PC-9 (cell line): ENCODE data around the gene HMX2. TPM values are rescaled to one million over a fixed set of nuclear protein-coding genes. Genes with fewer than 3 reads are reported as not detected.

ENCODE experiments used
- BruUV-seq: library from RNA; stranded (reverse); fragments of 400-500 nt; replicated peaks from 2 replicates; lab custom pipeline; 2021; lab: Mats Ljungman, UMichigan
- CTCF ChIA-PET: fragments of 300-600 bp; sonication (Branson Sonifier 250); formaldehyde crosslinking; loops from one replicate; lab custom pipeline; 2022; ENCODE audit warnings: antibody characterized with exemption; lab: Charles Lee
- POLR2A ChIA-PET: fragments of 300-600 bp; sonication (Branson Sonifier 250); formaldehyde crosslinking; loops from one replicate; lab custom pipeline; 2022; ENCODE audit warnings: antibody characterized with exemption; ENCODE audit not compliant: unreplicated experiment; lab: Charles Lee
- DNase-seq, 2 experiments: peaks; one replicate each; pipeline versions ENCODE4 v3.0.0 to v3.0.0-alpha.2; 2015 to 2022; ENCODE audit warnings: mixed read lengths in 1 of 2
- H2AFZ ChIP-seq: fragments of 200-600 bp; sonication (generic); 2 replicates; pipeline ENCODE4 v1.8.1; 2017; ENCODE audit warnings: antibody characterized with exemption
- H3F3A ChIP-seq: fragments of 200-600 bp; sonication (generic); 2 replicates; pipeline ENCODE4 v1.8.1; 2017; ENCODE audit warnings: antibody characterized with exemption, mild to moderate bottlenecking, low read depth; ENCODE audit not compliant: insufficient read depth
- H3K27ac ChIP-seq: fragments of 200-600 bp; sonication (generic); 2 replicates; pipeline ENCODE4 v1.6.1; 2016; ENCODE audit warnings: mixed run types
- H3K27me3 ChIP-seq: fragments of 200-600 bp; sonication (generic); 2 replicates; pipeline ENCODE4 v1.6.1; 2016; ENCODE audit warnings: low read depth, mixed run types; ENCODE audit not compliant: insufficient read depth
- H3K36me3 ChIP-seq: fragments of 200-600 bp; sonication (generic); 2 replicates; pipeline ENCODE4 v1.6.1; 2016; ENCODE audit warnings: low read depth, mixed run types
- H3K4me1 ChIP-seq: fragments of 200-600 bp; sonication (generic); replicated peaks from 2 replicates; pipeline ENCODE4 v1.6.1; 2016; ENCODE audit warnings: mixed run types; ENCODE audit not compliant: insufficient read depth
- H3K4me2 ChIP-seq: fragments of 200-600 bp; sonication (generic); 2 replicates; pipeline ENCODE4 v1.6.1; 2017; ENCODE audit warnings: mixed run types
- H3K4me3 ChIP-seq: fragments of 200-600 bp; sonication (generic); 2 replicates; pipeline ENCODE4 v1.6.1; 2016; ENCODE audit warnings: mixed run types
- H3K79me2 ChIP-seq: fragments of 200-600 bp; sonication (generic); 2 replicates; pipeline ENCODE4 v1.6.1; 2017; ENCODE audit warnings: low read depth, mixed run types
- H3K9me2 ChIP-seq: fragments of 200-600 bp; sonication (generic); 2 replicates; pipeline ENCODE4 v1.8.1; 2017; ENCODE audit warnings: mild to moderate bottlenecking; ENCODE audit not compliant: insufficient read depth
- H3K9me3 ChIP-seq: fragments of 200-600 bp; sonication (generic); 2 replicates; pipeline ENCODE4 v1.8.1; 2016; ENCODE audit warnings: low read depth; ENCODE audit not compliant: insufficient read depth
- H4K20me1 ChIP-seq: fragments of 200-600 bp; sonication (generic); 2 replicates; pipeline ENCODE4 v1.8.1; 2017; ENCODE audit not compliant: insufficient read depth
- EZH2 ChIP-seq: fragments of 200-600 bp; sonication (generic); IDR thresholded peaks from 2 replicates; pipeline ENCODE4 v1.8.0; 2017; ENCODE audit warnings: antibody characterized with exemption, low read depth
- intact Hi-C: fragments of 100-400 bp; cut with micrococcal nuclease; formaldehyde crosslinking; loops from one replicate; pipeline ENCODE4 v1.10.0; 2022; ENCODE audit not compliant: unreplicated experiment
- total RNA-seq: library from RNA; stranded (reverse); gene quantifications from 2 replicates; pipeline ENCODE4 v1.2.3, GENCODE V29; 2021
- TF ChIP-seq, protein P1 (sequence below): fragments of 200-600 bp; sonication (generic); conservative IDR thresholded peaks from 2 replicates; pipeline ENCODE4 v1.6.1; 2017; ENCODE audit warnings: mixed run types, antibody characterized with exemption, mild to moderate bottlenecking, moderate library complexity

The HMX2 gene
- total RNA-seq, 1 experiment from 2014 or later, result not detected

DNA sequence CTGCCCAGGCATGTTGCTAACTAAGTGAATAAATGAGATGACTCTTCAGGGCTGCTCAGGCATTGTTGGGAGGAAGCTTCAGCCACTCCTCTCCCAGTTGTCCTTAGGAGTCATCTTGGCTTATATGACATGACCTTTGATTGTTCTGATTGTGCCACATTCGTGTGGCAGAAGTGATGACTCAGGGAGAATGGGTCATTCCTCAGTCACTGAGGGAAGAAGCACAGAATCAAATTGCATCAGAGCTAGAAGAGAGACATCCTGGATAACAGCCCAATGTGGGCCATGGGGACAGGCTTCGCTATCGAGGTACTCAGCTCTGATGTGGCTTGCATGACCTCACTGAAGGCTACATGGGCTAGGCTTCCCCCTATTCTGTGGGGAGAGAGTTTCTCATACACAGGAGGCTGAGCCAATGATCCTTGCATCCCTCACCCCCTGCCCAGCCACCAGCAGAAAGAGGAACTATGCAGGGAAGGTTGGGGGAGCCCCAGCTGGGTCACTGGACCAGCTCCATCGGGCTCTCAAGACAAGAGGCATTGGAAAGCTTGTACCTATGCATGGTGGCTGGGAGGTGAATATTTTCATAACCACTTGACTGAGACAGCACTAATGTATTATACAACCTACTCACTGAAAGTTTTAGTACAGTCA is 18.2 kb upstream of the HMX2 start:
- Histone ChIP-seq H3K4me1 (peaks cover 14% of the 10 kb centered on the region), H3K36me3 (no peaks in the 10 kb centered on the region), H3K4me2 (peak overlapping the region; percentile 34; the same call in 1 of the 2 replicates), H3K79me2 (no peaks in the 10 kb centered on the region), H2AFZ (no peak overlapping the region), H3F3A (no peaks in the 10 kb centered on the region), H3K27ac (no peak overlapping the region), H3K9me3 (no peaks in the 10 kb centered on the region), H3K27me3 (no peaks in the 10 kb centered on the region), H4K20me1 (no peaks in the 10 kb centered on the region), H3K4me3 (no peak overlapping the region), H3K9me2 (no peaks in the 10 kb centered on the region)
- TF ChIP-seq EZH2, result no peak
- TF ChIP-seq, protein P1, sequence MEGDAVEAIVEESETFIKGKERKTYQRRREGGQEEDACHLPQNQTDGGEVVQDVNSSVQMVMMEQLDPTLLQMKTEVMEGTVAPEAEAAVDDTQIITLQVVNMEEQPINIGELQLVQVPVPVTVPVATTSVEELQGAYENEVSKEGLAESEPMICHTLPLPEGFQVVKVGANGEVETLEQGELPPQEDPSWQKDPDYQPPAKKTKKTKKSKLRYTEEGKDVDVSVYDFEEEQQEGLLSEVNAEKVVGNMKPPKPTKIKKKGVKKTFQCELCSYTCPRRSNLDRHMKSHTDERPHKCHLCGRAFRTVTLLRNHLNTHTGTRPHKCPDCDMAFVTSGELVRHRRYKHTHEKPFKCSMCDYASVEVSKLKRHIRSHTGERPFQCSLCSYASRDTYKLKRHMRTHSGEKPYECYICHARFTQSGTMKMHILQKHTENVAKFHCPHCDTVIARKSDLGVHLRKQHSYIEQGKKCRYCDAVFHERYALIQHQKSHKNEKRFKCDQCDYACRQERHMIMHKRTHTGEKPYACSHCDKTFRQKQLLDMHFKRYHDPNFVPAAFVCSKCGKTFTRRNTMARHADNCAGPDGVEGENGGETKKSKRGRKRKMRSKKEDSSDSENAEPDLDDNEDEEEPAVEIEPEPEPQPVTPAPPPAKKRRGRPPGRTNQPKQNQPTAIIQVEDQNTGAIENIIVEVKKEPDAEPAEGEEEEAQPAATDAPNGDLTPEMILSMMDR, result no peak
- ChIA-PET CTCF (no interaction called here), POLR2A (no interaction called here)
- intact Hi-C loops, result loop anchor here (5.0 kb wide), 1 partner anchor 87 kb away; no protein-coding TSS in a partner anchor
- DNase-seq, result peak in 1 of 2 experiments; percentile 66
- no TSS peak for BruUV-seq

DNA sequence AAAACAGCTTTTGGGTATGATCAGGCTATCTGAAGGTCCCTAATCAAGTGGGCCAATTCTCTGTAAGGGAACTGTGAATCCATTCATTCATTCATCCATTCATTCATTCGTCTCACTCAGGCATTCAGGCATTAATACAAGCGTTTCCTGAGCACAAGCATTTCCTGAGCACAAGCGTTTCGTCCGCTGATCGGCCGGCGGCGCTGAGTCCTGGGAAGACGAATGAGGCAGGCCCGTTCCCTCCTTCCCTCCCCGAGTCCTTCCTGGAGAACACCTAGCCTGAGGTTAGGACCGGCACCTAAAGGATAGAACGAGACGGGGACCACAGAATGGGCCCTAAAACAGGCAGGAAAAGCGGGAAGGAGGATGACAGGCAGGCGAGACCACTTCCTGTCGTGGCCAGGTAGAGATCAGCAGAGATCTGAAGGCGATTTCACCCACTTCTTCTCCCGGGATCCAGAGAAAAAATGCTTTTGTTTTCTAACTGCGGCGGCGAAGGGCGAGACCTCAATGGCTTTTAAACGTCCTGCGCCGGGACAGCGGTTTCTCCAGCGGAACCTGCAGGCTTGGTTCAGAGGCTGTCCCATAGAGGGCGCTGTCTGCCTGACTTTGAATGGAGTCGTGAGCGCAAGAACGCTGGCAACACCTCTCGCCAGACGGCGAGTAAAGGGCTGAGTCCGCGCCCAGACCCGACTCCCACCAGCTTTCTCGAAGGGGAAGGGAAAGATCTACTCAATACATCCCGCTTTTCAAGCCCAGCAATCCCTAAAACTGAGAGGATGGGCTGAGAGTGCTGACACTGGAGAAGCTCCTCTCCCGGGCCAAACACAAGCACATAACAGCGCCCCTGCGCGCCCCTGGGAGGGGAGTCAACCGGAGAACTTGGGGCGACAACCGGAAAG is 15.1 kb upstream of the HMX2 start:
- H3K79me2 ChIP-seq, result no peaks in the 10 kb centered on the region
- H4K20me1 ChIP-seq, result no peaks in the 10 kb centered on the region
- no peak overlapping the region for H2AFZ ChIP-seq
- no peaks in the 10 kb centered on the region for H3F3A ChIP-seq
- peaks cover 14% of the 10 kb centered on the region for H3K4me1 ChIP-seq
- H3K36me3 ChIP-seq, result no peaks in the 10 kb centered on the region
- H3K27ac ChIP-seq, result no peak overlapping the region
- no peak overlapping the region for H3K4me3 ChIP-seq
- intact Hi-C loops, result loop anchor here (2.0 to 5.0 kb wide), 3 partner anchors 91 to 426 kb away; no protein-coding TSS in a partner anchor
- no peak overlapping the region; the same call in 1 of the 2 replicates for H3K4me2 ChIP-seq
- TF ChIP-seq, protein P1, result peak; percentile 60
- no peak for TF ChIP-seq EZH2
- CTCF ChIA-PET, result interaction anchor here (0.6 kb wide), 1 partner anchor 1998 kb away, joined by 3 read pairs; no protein-coding TSS in a partner anchor
- no TSS peak for BruUV-seq
- H3K9me2 ChIP-seq, result no peaks in the 10 kb centered on the region
- POLR2A ChIA-PET, result no interaction called here
- no peaks in the 10 kb centered on the region for H3K9me3 ChIP-seq
- no peaks in the 10 kb centered on the region for H3K27me3 ChIP-seq
- DNase-seq, result peak in 1 of 2 experiments; percentile 65

DNA sequence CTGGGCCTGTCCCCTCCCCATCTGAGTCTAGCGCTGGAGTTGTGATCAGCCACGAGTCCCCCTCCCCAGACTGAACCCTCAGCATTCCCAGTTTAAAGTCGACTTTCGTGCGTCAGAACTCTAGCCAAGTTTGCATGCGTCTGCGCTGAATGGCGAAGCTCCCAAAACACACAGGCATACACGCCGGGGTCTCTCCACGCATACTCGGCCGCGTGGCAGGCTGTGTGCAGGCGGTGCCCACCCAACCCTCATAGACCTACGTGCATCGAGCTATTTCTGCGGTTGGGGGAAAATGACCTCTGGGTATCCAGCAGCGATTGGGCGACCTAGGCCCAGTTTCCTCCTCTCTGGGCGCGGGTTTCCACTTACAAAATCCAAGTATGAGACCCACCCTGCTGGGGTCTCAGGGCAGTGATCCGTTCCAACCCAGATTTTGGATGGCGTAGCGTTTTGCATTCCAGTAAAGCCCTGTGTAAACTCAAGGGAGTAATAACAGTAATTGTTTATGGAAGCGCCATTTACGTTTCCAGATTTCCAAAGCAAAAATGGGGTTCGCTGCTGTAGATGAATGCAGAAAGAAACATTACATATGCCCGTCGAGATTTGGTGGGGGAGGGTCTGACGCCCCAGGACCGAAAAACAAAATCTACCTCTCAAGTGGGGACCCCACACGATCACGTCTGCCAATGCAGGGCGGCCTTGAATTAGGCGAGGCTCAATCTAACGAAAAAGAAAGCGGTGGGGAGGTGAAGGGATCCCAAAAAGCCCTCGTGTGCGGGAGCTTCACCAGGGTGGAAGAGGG is 14.2 kb upstream of the HMX2 start:
- no peak overlapping the region for H3K4me3 ChIP-seq
- POLR2A ChIA-PET, result no interaction called here
- CTCF ChIA-PET, result interaction anchor here (0.6 kb wide), 2 partner anchors 1976 to 1999 kb away, joined by 3 read pairs; no protein-coding TSS in a partner anchor

More for the DNA sequence above, 14.2 kb upstream of the HMX2 start:
- H3K4me1 ChIP-seq, result peaks cover 14% of the 10 kb centered on the region
- no peaks in the 10 kb centered on the region for H4K20me1 ChIP-seq
- no peak overlapping the region for H3K27ac ChIP-seq
- no TSS peak for BruUV-seq
- H3K9me2 ChIP-seq, result no peaks in the 10 kb centered on the region
- intact Hi-C loops, result loop anchor here (2.0 to 5.0 kb wide), 3 partner anchors 91 to 425 kb away; no protein-coding TSS in a partner anchor
- no peaks in the 10 kb centered on the region for H3K79me2 ChIP-seq
- H3F3A ChIP-seq, result no peaks in the 10 kb centered on the region
- H3K9me3 ChIP-seq, result no peaks in the 10 kb centered on the region
- no peaks in the 10 kb centered on the region for H3K27me3 ChIP-seq
- H3K36me3 ChIP-seq, result no peaks in the 10 kb centered on the region
- TF ChIP-seq EZH2, result no peak
- TF ChIP-seq, protein P1, result no peak
- no peak overlapping the region for H2AFZ ChIP-seq
- no peak overlapping the region for H3K4me2 ChIP-seq
- DNase-seq, result no peak
